Right renal pelvis (tissue), 4 donors: Measurements from ENCODE around the gene MARVELD3. TPM values are rescaled to one million over a fixed set of nuclear protein-coding genes. Genes with fewer than 3 reads are reported as not detected.
"Not testable (repeated sequence)": the region's sequence is repeated elsewhere in the genome, so short reads cannot be mapped to it uniquely, and the experiment has no call there.

ENCODE experiments used
- DNase-seq, 4 donors: peaks; one replicate each; pipeline ENCODE4 v3.0.0-alpha.2; 2013; ENCODE audit warnings: low read depth in 4 of 4, low spot score in 3 of 4, missing footprints in 1 of 4
- polyA plus RNA-seq, 4 donors: library from polyadenylated mRNA; unstranded; fragments of 120-200 nt; gene quantifications; one replicate each; pipeline ENCODE4 v1.2.1, GENCODE V29; 2013; ENCODE audit not compliant: insufficient read length in 4 of 4

The MARVELD3 gene
- polyA plus RNA-seq: 10 to 100 TPM; 13.2 to 15.9 (median 15.0) TPM

- DNase-seq: peak in 1 of 4 donors; percentile 53
These were observed at the start of gene MARVELD3 for GRCh38 chr16:71626018-71626857. Gene MARVELD3 (plus strand): TSS chr16:71626184. CDS start chr16:71626230, 46 bp downstream.

DNA sequence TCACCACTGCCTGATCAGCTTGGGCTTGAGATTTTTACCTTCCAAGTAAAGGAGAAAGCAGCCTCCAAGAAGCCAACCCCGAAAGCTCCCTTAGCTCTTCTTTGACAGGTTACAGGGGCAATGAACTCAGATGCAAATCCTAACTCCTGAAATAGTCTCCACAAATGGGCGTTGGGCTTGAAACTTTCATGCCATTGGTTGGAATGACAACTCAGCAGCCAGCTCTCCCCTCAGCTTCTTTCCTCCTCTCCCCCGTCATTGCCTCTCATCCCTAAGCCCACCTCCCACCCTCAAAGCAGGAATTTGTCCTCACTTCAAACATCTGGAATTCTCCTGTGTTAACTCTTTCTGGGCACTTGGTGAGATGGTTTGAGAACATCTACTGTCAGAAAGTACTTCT is 49.0 kb upstream of the MARVELD3 start, which contains the start of gene TAT:
Gene TAT (minus strand): TSS at position 122 of the 400 bp plus-strand sequence. CDS start 677 bp downstream, outside the sequence.
- DNase-seq: no peak

DNA sequence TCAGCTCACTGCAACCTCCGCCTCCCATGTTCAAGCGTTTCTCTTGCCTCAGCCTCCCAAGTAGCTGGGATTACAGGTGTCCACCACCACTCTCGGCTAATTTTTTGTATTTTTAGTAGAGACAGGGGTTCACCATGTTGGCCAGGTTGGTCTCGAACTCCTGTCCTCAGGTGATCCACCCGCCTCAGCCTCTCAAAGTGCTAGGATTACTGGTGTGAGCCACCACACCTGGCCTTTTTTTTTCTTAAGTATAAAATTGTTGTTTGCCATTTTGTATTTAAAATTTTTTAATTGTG is 43.5 kb upstream of the MARVELD3 start:
- DNase-seq: not testable (repeated sequence)

GRCh38 chr16:71584543-71585317 is 41.3 kb upstream of the MARVELD3 start:
- DNase-seq: no peak

DNA sequence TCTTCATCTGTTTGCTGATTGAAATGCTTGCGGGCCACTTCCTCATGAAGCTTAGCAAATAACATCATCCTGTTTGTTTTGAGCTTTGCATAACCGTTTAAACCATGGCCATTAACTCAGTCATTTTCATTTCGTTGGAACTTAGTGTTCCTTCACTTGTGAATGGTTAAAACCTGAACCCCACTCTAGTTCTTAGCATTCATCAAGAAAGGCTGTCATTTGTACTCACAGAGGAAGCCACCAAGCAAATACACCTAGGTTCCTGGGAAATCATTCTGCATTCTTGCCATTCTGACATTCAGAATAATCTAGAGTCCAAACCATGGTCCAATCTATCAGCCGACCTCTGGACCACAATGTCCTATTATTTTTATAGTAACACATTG is 40.7 kb upstream of the MARVELD3 start:
- DNase-seq: no peak

DNA sequence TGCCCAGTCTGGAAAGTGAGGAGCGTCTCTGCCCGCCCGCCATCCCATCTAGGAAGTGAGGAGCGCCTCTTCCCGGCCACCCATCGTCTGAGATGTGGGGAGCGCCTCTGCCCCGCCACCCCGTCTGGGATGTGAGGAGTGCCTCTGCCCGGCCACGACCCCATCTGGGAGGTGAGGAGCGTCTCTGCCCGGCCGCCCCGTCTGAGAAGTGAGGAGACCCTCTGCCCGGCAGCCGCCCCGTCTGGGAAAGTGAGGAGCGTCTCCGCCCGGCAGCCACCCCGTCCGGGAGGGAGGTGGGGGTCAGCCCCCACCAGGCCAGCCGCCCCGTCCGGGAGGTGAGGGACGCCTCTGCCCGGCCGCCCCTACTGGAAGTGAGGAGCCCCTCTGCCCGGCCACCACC is 36.6 kb upstream of the MARVELD3 start:
- not testable (repeated sequence) for DNase-seq

- DNase-seq: not testable (repeated sequence)
These were observed 35.9 kb upstream of the MARVELD3 start for GRCh38 chr16:71590071-71590470.

- DNase-seq: no peak
These were observed 35.4 kb upstream of the MARVELD3 start for GRCh38 chr16:71590584-71590983.

GRCh38 chr16:71591917-71592316 is 34.1 kb upstream of the MARVELD3 start:
- no peak for DNase-seq

GRCh38 chr16:71593048-71593999 is 32.7 kb upstream of the MARVELD3 start:
- no peak for DNase-seq

GRCh38 chr16:71594000-71594646 is 31.9 kb upstream of the MARVELD3 start:
- no peak for DNase-seq

- not testable (repeated sequence) for DNase-seq
These were observed 30.6 kb upstream of the MARVELD3 start for GRCh38 chr16:71595340-71595826.

- not testable (repeated sequence) for DNase-seq
These were observed 27.6 kb upstream of the MARVELD3 start for GRCh38 chr16:71598426-71598825.

GRCh38 chr16:71600822-71601221 is 25.2 kb upstream of the MARVELD3 start:
- DNase-seq: no peak

GRCh38 chr16:71609066-71609465 is 16.9 kb upstream of the MARVELD3 start:
- no peak for DNase-seq

DNA sequence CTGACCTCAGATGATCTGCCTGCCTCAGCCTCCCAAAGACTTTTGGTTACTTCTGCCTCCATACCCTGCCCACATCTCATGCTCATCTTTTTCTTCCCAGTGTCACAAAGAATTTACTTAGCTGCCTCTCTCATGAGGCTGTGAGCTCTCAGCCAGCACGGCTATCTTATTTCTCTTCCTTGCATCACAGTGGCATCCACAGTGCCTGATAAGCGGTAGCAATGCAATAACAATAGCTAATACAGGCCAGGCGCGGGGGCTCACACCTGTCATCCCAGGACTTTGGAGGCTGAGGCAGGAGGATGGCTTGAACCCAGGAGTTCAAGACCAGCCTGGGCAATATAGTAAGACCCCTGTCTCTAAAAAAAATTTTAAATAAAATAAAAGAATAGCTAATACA is 15.5 kb upstream of the MARVELD3 start:
- no peak for DNase-seq

- DNase-seq: peak in 3 of 4 donors; percentile 50 to 58 (median 52)
These were observed 14.8 kb upstream of the MARVELD3 start for GRCh38 chr16:71610936-71611871.

- DNase-seq: not testable (repeated sequence)
These were observed 11.0 kb upstream of the MARVELD3 start for GRCh38 chr16:71614956-71615355.

GRCh38 chr16:71618429-71618828 is 7.6 kb upstream of the MARVELD3 start:
- DNase-seq: no peak
